Measurements from ENCODE around the gene COL8A1.

DNA sequence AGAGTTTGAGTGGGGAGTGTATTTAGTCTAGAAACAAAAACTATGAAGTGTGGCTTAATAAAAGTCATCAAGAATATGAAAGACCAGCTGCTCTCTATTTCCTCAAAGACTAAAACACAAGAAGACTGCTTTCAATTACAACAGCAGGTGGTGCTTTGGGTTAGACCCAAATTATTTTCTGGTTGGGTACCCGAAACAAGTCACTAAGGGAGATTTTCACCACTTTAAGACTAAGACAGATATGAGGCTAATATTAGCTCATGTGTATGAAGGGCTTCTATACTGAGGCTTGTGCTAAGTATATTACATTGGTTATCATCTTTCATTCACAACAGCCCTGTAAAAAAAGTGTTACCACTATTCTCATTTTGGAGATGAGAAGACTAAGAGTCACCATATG lies 43.1 kb downstream of the COL8A1 start:
- TF ChIP-seq EZH2 (IDR thresholded peaks at IDR 0.05; ENCODE audit: borderline replicate concordance, insufficient read depth, low read depth, low read length, poor library complexity, severe bottlenecking): no peak
- TF ChIP-seq, protein P1, sequence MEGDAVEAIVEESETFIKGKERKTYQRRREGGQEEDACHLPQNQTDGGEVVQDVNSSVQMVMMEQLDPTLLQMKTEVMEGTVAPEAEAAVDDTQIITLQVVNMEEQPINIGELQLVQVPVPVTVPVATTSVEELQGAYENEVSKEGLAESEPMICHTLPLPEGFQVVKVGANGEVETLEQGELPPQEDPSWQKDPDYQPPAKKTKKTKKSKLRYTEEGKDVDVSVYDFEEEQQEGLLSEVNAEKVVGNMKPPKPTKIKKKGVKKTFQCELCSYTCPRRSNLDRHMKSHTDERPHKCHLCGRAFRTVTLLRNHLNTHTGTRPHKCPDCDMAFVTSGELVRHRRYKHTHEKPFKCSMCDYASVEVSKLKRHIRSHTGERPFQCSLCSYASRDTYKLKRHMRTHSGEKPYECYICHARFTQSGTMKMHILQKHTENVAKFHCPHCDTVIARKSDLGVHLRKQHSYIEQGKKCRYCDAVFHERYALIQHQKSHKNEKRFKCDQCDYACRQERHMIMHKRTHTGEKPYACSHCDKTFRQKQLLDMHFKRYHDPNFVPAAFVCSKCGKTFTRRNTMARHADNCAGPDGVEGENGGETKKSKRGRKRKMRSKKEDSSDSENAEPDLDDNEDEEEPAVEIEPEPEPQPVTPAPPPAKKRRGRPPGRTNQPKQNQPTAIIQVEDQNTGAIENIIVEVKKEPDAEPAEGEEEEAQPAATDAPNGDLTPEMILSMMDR (IDR thresholded peaks at IDR 0.05): no peak
